Jurkat, Clone E6-1 (cell line): Measurements from ENCODE around the gene RBKS.

ENCODE experiments used
- DNase-seq: peaks from one replicate; pipeline ENCODE4 v3.0.0-alpha.2; 2011; ENCODE audit warnings: low read depth, low spot score
- H3K4me3 ChIP-seq: 2 replicates; pipeline ENCODE4 v1.5.1; 2011; ENCODE audit warnings: mild to moderate bottlenecking, low read length, control low read depth, moderate library complexity

RBKS gene

DNA sequence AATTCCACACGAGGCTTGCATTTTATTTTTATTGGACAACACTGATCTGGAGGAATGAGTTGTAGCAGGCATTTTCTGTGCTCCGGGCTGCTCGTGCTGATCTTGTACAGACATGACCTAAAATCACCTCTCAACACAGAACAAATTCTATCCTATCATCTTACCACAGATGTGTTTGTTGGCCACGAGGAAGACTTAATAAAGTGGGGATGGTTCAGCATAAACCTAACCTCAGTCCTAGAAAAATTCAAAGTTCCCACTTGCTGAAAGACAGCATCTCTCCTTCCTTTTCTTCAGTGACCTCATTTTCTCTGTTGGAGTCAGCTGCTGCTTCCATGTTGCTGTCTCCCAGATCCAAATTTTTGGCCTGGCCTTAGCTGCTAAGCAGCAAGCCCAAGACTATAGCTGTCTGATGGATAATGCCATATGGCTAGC, 45.3 kb downstream of the RBKS start:
- no peak for DNase-seq
- H3K4me3 ChIP-seq = no peak overlapping the region

DNA sequence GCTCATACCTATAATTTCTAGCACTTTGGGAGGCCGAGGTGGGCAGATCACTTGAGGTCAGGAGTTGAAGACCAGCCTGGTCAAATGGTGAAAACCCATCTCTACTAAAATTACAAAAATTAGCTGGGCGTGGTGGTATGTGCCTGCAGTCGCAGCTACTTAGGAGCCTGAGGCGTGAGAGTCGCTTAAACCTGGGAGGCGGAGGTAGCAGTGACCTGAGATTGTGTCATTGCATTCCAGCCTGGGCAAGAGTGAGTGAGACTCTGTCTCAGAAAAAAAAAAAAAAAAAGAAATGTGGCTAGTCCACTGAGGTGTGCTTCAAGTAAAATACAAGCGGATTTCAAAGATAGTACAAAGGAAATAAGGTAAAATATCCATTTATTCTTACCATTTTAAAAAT, 46.2 kb downstream of the RBKS start:
- DNase-seq = no peak
- H3K4me3 ChIP-seq = no peak overlapping the region

DNA sequence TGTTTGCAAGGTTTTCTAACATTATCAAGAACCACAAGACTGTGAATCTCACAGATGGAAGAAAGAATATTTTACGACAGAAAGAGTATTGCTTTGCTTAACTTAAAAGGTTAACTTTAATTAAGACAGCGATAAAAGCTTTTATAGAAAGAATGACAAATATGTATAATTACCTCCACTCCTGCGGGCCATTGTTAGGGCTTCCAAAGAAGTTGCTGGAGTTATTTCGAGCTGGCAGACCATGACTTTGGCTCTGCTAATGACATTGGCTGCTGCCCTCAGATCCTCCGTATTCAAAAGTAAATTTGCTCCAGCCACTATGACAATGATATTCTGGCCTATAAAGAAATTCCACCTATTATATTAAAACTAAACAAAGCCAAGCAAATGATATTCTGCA, 47.3 kb downstream of the RBKS start:
- no peak for DNase-seq
- H3K4me3 ChIP-seq = no peak overlapping the region

DNA sequence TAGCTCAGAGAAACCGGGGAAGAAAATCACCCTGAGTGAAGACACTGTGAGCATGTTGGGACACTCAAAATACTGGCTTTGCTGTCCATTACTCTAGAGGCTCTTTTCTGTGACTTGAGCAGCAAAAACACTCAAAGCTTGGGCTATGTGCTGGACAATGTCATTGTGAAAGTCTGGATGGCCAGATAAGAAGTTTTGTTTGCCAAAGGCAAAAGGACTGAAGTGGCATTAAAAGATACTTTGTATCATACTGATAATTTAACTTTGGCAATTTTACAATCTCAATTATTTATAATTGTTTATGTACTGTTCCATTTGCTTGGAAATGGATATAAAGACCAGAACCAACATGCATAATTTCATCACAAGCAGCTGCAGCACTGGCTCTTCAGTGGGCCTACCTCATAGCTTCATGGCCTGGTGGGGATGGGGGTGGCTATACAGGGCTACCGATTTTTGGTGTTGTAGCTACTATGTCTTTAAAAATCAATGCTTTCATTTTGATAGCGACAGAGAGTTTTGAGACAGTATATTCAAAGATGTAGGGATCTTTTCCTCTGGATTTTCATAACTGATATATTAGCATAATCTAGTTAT, 51.1 kb downstream of the RBKS start:
- no peak overlapping the region for H3K4me3 ChIP-seq
- DNase-seq = no peak

DNA sequence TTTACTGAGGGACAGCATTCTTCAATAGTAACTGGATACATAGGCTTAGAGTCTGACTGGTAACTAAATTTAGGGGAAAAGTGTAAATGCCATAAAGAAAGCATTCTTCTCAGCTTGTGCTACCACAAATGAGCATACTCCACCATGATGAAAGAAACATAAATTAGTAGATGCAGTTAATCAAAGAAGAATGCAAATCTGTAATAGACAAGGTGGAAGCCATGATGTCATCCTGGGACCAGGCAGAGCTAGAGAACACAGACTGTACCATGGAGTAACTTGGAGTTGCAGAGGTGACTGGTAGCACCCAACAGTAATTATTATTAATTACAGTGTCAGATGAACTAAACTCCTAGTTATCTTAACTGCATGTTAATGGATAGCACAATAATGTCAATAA, 51.7 kb downstream of the RBKS start:
- DNase-seq = no peak
- no peak overlapping the region for H3K4me3 ChIP-seq

DNA sequence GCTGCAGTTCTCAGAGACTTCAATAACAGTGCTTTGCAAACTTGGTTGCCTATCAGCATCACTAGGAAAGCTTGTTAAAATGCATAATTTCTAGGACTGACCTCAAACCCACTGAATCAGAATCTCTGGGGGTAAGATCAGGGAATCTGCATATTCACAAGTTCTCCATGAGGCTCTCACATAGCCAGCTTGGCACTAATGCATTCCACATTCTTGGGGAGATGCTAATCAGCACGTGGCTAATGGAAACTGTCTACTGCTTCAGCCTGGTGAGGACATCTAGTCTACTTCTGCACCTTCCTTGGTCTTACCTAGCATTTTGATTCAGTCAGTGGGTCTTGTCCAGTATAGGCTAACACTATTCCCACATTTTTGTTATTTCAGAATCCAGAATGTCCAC, 56.3 kb downstream of the RBKS start:
- no peak overlapping the region for H3K4me3 ChIP-seq
- no peak for DNase-seq

DNA sequence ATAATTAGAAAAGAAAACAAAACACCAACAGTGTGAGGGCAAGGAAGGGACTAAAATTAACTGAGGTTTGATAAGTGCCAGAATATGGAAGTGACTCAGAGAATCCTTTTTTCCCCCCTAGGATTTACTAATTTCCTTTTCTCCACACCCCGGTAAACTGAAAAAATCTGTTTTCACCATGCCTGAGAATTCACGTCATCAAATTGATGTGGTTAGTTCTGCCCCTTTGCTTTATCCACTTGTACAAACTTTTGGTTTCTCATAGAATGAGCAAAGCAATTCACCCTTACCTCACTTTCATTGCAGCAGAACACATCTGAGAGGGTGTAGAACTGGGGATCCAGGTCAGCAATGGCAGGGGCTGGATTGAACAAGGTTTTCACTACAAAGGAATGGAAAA, 57.8 kb downstream of the RBKS start:
- no peak for DNase-seq
- H3K4me3 ChIP-seq = no peak overlapping the region

DNA sequence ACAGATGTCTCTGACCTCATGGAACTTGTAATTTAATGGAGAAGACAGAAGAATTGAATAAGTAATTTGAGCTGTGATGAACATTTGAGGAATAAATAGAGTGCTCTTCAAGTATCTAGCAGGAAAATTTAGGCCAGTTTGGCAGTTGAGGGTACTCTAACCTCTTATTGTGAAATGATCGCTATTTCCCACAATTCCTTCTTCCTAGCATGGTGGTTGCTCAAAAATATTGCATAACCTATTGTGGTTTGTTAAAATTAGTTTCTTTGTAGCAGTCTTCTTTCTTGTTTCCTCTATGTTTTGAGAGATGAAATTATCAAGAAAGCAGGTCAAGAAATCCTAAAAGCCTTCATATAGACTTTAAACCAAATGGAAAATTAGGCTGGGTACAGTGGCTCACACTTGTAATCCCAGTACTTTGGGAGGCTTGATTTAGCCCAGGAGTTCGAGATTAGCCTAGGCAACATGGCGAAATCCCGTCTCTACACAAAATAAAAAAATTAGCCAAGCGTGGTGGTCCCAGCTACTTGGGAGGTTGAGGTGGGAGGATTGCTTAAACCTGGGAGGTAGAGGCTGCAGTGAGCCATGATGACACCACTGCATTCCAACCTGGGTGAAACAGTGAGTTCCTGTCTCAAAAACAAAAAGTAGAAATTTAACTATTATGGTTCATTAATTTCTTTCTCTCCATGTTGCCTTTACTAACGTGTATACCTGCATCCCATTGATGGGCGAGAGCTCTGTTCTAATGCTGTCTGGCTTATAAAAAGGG, 58.7 kb downstream of the RBKS start:
- peak; percentile 3 for DNase-seq
- no peak overlapping the region for H3K4me3 ChIP-seq

DNA sequence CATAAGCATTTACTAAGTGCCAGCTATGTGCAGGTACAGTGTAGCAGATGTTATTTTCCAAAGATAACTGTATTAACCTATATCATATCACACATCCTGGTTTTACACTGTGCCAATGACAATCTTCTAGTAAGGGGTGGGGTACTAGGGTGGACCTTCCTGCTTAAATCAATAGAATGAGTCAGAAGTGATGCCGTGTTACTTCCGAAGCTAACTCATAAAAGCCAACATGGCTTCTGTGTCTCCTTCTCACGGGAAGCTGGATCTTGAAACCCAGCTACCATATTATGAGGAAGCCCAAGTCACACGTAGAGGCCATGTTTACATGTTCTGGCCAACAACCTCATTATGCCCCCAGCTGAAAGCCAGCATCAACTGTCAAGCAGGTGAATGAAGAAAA, 59.5 kb downstream of the RBKS start:
- H3K4me3 ChIP-seq = no peak overlapping the region
- no peak for DNase-seq

DNA sequence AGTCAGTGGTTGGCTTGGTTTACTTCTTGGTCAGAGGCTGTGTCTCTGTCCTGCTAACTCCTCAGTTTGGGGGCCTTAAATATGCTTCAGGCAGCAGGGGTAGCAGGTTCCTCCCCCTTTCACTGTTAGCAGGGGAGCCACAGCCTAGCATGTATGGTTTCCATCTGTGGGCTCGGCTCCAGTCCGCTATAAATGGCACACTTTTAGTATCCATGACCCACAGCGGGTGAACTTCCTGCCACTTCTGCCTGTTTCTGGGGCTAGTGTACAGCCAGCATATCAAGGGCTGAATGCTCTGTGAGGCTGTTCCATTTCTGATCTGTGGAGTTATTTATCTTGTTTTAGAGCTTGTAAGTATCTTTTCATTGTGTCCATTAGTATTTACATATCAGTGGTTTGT, 60.4 kb downstream of the RBKS start:
- DNase-seq = no peak
- no peak overlapping the region for H3K4me3 ChIP-seq

DNA sequence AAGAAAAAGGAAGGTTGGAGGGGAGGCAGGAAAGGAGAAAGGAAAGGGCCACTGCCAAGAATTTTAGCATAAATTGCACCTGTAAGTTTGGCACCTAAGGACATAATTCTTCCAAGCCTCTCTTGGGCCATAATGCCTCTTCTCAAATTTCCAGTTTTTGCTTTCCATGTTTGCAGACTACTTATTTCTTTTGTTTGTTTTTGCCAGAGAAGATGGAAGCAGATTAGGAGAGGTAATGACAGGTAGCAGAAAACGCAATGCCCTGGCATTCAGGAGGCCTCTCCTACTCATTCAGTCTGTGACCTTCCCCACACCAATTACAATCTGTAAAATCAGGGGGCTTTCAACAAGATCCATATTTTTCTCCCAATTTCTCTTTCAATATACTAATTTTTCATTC, 61.9 kb downstream of the RBKS start:
- no peak overlapping the region for H3K4me3 ChIP-seq
- no peak for DNase-seq

DNA sequence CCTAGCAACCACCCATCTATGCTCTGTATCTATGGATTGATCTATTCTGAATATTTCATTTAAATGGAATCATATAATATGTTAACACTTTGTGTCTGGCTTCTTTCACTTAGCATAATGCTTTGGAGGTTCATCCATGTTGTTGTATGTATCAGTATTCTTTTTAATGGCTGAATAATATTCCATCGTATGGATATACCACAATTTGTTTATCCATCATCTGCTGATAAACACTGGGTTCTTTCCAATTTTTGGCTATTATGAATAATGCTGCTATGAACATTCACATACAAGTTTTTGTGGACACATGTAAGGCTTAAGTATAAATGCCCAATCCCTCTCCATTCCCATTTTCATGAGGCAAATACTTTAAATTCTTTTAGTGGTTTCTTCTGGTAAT, 65.8 kb downstream of the RBKS start:
- no peak overlapping the region for H3K4me3 ChIP-seq
- DNase-seq = no peak

DNA sequence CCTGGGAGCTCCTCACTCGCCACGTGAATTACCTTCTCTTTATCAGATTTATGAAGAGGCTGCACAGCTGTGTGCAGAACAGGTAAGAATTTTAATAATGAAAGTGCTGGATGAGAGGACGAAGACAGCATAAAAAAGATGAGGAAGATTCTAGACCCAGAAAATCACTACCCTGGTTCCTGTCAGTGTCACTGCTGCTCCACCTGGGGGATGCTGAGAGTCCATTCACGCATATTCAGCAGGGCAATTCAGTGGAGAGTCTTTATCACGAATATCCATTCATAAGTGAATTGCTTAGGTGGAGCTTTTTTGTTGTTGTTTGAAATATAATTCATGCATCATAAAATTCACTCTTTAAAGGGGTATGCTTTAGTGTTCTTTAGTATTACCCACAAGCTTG, 66.6 kb downstream of the RBKS start:
- no peak for DNase-seq
- H3K4me3 ChIP-seq = no peak overlapping the region

DNA sequence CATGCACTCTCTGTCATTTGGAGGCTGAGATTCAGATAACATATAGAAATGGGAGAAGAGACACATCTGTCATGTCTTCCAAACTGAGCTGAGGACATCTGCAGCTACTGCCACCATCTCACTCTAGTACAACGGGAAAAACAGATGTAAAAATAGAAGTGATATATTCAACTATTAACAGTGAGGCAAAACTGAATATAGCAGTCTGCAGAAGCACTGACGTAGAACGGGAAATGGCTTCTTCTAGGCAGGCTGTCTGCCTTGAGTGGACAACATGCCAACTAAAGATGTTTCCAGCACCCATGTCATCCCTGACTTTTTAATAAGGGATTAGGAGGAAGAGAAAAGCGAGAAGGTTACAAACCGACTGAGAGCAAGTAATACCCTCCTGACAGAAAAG, 67.1 kb downstream of the RBKS start:
- no peak for DNase-seq
- no peak overlapping the region for H3K4me3 ChIP-seq

DNA sequence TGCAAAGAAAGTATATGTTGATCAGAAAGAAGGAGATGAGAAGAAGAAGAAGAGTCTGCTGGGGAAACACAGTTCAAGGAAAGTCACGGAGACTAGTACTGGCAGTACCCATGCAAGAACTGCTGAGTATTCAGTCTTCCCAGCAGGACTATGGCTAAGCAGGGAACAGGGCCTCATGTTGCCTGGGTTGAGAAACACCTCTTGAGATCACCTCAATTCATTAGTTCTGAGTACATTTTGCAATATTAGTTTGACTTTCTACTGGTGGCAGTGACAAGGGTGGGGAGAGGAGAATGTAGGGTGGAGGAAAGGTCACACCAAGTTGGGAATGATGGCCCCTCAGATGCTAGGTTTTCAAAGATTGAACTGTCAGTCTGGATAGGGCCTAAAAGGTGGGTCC, 68.1 kb downstream of the RBKS start:
- DNase-seq = no peak
- no peak overlapping the region for H3K4me3 ChIP-seq

DNA sequence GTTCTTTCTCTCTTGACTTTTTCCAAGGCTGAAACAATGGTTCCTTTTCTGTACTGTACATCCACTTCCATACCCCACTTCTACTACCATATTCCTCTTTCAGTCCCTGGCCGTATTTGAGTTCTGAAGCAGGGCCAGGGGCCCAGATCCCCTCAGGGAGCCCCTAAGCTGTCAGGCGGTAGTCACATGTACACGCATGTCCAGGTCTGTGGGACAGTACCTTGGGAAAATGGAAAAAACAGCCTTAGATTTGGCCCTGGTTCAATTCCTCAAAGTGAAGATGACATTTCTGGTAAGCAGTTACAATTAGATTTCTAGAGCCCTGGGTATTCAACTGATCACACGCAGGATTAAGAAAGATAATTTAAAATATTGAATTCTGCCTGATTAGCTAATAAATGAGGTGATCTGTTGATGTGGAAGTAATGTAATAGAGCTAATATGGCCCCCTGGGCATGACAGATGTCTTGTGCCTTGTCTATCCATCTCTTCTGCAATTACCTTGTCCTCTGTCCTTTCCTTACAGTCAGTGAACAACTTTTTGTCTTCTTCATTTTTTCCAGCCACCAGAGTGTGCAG, 74.2 kb downstream of the RBKS start:
- no peak for DNase-seq
- no peak overlapping the region for H3K4me3 ChIP-seq

DNA sequence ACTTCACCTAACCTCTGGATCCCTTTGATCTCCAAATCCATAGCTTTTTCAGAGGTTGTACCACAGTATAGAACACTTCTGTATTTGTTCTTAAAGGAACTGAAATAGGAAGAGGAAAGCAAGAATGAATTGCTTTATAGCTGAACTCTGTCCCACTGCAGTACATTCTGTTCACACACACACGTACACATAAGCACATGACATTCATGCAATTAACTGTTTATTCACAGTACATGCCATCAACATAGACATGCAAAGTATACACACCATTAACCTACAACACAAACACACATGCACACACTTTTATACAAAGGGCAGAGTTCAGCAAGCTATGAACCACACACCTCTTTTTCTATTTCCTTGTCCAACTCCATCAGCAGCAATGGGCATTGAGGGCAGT, 75.4 kb downstream of the RBKS start:
- no peak overlapping the region for H3K4me3 ChIP-seq
- DNase-seq = no peak

DNA sequence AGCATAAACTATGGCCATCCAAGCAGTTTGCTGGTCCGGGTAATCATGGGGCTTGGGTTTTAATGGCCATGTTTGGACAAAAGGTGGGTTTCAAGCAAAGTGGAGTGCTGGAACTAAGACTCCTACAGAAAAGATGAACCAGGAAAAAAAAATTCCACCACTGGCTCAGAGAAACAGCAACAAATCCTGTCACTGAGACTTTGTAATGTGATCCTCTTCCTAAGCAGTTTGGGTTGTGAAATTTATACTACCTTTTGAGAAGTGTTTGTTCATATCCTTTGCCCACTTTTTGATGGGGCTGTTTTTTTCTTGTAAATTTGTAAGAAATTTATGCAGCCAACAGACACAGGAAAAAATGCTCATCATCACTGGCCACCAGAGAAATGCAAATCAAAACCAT, 78.4 kb downstream of the RBKS start:
- no peak overlapping the region for H3K4me3 ChIP-seq
- no peak for DNase-seq

DNA sequence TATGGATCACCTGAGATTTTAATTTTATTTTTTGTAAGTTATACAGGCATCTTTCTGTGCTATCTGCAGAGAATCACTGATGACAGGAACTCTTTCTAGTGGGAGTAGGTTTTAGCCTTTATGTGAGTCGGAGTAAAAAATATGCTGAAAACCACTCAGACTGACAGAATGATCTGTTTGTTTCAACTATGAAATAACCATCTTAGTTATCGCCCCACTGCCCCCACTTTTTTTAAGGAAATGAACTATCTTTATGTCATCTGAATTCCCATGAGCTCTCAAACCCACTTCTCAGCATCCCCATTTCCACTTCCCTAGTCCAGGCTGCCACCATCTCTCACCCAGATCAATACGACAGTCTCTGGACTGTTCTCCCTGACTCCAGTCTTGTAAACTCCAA, 79.7 kb downstream of the RBKS start:
- no peak for DNase-seq
- no peak overlapping the region for H3K4me3 ChIP-seq

DNA sequence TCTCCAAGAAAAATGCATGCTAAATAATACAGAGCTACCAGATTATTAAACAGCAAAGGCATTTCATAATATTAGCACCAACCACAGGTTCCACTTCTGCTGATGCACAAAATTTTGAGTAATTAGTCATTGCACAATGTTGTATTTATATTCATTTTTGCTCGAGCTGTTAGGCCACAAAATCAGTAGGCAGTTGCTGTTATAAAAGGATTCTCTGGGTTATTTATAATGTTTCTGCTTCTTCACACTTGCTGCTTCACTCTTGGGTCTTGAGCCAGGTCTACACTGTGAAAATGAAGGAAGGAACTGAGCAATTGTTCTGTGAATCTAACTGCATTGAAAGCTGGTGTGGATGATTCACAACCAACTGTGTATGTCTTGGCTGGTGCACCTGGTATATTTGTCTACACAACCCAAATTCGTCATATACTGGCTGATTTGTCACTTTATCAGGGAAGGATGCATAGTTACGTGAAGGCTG, 80.4 kb downstream of the RBKS start:
- no peak overlapping the region for H3K4me3 ChIP-seq
- DNase-seq = no peak

DNA sequence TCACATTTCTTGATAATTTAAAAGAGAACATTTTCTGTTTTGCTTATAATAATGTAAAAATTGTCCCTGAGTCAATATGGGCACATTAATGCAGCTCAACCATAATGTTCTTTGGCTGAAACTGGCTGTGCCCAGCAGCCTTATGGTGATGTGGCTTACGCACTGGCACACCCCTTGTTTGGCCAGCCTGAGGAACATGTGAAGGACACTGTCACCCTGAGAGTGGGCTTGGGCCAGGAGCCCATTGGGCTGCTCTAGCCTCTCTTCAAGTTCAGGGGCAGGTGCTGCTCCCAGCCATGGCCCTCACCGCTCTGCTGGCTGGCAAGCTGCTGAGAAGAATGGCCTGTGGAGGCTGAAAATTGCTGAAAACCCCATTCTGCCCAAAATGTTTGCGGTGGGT, 81.2 kb downstream of the RBKS start:
- no peak for DNase-seq
- H3K4me3 ChIP-seq = no peak overlapping the region
